ELF-1 (cell line): ENCODE data around the gene DOCK2.
"Not testable (repeated sequence)": the region's sequence is repeated elsewhere in the genome, so short reads cannot be mapped to it uniquely, and the experiment has no call there.

Experiments
- DNase-seq: peaks from one replicate; pipeline ENCODE4 v3.0.0-alpha.2; 2016; ENCODE audit warnings: low read depth, low spot score

The DOCK2 gene

DNA sequence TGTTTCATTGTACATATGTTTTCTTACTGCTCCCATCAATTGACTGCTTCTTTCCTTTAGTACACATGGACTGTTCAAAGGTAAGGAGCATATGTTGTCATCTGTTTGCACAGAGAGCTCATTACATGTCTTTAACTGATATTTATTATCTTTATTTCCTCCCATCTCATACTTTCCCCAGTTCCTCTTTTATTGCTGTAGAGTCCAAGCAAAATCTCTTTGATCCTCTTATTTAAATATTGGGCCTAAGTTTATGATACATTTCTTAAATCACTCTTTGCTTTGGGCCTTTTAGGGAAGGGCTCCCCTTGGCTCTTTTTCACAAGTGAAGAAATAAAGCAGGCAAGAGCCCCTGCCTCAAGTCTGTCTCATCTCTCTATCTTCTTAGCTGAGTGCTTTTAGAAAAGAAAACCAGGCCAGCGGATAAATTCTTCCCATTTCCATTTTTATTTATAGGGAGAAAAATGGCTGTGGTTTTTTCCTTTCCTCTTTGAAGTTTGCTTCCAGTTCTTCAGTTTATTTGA is 152.4 kb downstream of the DOCK2 start:
- no peak for DNase-seq

DNA sequence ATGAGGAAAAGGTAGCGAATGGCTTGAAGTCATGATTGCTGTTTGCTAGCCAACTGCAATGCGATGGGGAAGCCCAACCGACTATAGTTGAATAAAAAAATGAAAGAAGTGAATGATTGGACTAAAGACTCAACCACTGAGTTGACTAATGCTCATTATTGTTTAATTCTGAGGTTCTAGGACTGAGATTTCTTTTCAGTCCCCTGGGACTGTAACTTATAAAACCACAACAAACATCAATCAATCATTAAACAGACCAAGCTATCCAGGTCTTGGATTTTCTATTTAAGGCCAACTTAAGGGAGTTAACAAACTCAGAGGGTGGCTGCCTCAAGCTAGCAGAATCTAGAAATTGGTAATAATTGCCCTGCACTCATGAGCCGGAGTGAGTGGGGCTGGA is 154.2 kb downstream of the DOCK2 start:
- no peak for DNase-seq

DNA sequence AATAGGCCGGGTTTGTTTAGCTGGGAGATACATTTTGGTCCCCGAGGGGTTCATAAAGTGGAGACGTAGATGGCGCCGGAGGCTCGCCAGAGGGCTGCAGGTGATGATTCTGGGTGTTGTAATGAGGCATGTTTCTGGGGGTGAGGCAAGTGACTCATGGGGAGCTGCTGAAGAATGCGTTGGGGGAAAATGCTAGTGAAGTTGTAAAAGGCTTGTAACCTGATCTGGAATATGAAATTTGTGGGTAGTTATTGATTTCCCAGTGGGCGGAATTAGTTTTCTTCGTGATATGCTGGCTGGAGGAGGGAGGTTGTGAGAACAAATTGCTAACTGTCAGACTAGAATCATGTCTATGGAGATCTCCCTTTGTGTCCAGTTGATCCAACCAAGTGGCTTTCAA is 158.3 kb downstream of the DOCK2 start:
- DNase-seq, result no peak

DNA sequence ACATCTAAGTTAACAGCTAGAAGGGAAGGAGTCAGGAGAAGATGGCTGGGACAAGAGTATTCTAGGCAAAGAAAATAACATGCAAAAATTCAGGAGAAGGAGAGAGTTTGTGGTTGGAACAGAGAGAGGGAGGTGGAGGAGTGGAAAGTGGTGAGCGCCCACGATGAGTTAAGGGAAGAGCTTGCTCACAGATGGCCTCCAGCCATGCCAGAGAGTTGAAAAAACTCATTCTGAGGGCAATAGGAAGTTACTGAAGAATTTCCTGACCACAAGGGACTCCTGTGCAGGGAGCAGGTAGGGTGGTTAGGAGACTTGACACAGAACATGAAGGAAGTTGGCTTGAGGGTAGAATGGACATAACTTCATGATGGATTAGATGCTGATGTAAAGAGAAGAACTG is 159.7 kb downstream of the DOCK2 start:
- no peak for DNase-seq

DNA sequence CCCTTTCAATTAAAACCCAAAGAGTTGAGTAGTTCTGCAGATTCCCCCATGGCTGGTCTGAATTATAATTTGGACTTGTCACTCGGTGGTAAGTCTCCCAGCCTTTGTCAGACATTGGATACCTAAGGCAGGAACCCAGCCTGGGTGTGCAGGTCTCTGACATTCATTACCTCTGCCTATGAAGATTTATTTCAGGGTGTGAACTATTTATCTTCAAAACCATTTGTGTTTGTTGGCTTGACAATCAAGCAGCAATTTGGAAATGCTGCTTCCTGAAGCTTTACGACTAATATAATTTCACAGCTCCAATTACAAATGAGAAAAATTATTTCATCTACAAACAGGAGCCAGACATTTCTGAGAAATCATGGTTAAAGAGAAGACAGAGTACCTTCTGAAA is 160.5 kb downstream of the DOCK2 start:
- no peak for DNase-seq

DNA sequence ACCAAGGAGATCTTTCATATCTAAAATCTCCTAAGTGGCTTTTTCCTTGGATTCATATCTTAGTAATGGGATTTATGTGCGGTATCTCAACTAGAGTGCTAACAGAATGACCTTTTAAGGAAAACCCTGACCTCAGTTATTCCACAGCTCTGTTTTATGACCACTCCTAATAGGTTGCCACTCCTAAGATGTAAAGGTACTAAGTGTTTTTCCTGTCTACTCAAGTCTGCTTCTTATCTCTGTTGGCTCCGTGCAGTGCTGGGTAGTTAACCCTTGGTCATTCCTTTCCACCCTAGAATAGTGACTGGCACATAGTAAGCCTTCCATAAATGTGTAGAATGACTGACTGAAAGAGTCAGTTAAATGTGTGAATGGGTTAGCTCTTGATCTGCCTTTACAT is 161.4 kb downstream of the DOCK2 start:
- no peak for DNase-seq

DNA sequence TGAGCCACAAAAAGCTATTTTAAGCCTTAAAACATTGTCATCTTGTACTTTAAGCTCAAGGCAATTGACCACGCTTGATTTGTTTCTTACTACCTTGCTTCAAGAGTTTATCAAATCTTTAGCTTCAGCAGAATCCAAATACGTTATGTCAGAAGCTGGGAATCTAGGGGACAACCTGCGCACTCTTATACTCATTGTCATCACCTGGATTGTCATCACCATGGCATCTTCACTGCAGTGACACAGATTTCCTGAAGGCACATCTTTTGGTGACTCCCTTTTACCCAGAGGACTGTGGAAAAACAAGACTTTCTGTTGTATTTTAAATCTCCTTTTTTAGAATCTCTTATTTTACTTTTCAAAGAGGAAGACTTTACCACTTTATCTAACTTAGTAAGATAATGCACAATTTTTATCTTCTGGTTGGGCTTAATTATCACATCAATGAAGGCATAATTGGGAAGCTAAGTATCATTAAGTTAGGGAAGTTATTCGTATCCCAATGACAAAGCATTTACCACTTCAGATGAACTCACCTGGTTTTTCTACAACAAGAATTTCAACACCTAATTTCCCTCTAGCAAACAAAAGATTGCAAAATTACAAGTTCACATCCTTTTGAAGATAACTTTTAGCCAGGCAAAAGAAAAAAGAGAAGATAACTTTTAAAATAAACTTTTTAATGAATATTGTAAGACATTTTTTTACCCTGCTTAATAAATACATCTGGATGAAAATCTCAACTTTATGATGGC is 162.0 kb downstream of the DOCK2 start:
- no peak for DNase-seq

DNA sequence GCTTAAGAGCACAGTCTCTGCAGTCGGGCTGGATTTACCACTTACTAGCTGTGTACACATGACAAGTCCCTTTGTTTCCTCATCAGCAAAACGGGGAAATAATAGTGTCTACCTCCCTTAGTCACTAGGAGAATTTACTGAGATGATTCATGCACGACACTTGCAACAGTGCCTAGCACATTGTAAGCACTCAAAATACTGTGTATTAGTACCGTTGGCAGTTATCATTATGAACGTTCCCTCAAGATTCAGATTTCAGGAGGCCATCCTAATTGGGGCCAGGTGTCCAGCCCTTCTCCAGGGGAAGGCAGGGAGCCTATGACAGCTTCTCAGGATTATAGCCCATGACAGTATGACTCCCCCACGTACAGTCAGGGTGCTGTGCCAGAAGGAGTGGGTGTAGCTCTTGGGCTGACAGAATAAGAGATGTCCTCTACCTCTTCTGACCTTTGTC is 164.3 kb downstream of the DOCK2 start:
- no peak for DNase-seq

DNA sequence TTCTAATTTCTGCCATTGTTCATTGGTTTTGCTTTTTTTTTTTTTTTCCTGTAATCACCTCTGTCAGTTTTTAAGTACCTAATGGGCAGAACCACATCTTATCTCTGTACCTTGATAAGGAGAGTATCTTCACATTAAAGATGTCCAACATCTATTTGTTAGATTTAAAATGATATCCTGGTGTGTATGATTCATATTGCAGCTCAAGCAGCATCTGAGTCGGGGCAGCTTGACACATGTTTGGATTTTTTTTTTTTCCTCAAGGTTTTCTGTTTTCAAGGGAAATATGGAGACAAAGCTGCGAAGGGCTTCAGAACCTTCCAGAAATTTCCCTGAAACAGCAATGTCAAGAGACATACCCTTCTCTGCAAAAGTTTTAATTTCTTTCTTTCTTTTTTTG is 164.7 kb downstream of the DOCK2 start:
- no peak for DNase-seq

DNA sequence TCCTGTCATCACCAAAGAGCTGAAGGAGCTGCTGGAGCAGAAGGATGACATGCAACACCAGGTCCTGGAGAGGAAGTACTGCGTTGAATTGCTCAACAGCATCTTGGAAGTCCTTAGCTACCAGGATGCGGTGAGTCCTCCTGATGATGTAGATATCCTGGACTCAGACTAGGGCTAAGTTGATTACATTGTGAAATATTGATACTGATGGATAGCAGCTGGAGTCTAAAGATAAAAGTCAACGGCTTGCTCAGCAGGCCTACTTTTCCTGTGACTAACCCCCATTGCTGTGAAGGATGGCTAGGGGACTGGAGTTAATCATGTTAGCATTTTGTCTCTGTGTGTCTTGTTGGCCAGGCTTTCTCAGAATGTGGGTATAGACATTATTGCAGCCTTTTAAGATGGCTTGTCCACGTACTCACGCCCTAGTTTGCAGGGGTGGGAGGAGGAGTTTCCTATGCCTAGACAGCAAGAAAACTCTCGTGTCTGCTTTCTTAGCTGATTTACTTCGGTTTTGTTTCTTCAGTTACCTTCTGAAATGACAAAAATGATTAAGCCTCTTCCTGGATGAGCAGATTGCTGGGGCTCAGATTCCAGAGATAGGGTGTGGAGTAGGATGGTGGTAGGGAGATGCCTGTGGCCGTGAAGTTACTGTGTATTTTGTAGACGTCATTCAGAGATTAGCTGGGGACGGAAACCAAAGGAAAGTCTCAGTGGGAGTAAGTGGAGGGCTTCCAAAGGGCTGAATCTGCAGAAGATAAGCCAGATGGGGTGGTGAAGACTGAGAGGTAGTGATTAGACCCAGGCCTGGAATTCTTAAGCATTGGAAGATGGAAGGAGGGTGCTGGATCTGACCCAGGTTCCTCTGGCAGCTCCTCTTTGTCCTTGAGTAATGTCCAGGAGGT is 166.3 kb downstream of the DOCK2 start:
- DNase-seq, result peak; percentile 10

DNA sequence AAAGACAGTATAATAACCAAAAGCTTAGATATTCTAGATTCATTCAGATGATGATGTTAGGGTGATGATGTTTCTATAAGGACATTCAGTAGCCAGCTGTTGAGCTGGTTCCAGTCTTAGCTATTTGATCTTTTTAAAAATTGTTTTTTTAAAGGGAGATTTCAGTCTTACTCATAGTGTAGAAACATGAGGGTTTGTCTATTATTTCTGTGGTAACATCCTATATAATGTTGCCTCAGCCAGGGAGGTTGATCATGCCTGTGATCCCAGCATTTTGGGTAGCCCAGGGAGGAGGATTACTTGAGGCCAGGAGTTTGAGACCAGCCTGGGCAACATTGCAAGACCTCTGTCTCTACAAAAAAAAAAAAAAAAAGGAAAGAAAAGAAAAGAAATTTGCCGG is 167.8 kb downstream of the DOCK2 start:
- no peak for DNase-seq

DNA sequence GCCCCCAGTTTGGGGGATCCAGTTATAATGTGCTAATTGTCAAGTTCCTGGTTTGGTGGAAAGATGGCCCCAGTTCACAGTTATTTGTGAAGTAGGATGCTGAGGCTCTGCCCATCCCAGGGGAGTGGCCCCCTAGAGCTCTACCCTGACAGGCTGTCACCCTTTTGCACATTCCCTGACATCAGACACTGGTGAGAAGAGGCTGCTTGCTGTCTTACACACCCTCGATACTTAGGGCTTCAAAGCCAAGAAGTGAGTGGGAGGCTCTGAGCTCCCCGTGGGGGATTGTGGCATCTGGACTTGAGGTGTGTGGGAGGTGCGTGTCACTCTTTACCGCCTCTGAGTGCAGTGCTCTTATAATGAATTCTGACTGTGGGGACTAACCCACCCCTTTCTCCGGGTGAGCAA is 168.5 kb downstream of the DOCK2 start:
- DNase-seq, result peak; percentile 9

DNA sequence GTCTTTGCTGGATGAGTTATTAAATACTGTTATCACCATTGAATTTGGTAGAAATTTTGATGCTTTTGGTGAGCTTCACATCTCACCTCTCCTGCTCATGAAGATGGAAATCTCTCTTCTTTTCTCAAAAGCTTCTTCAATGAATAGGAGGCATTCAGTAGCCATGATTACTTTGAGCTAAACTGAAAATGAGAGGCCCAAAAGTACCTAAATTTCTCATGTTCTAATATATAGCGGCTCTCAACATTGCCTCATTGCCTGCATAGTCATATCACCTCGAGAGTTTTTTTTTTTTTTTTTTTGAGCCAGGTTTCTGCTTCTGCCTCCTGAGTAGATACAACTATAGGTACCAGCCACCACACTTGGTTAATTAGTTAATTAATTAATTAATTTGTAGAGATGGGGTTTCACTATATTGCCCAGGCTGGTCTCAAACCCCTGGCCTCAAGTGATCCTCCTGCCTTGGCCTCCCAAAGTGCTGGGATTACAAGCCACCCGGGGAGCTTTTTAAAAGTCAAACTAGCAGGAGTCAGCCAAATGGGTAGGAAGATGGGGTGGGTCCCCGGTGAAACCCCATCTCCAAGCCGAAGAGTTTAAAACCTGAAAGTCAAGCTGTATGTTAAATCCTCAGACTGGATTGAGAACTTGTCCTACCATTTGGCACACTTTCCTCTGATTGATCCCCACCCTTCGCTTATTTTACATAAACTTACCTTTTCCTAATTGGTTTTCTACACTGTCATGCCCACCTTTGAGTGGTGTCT is 169.0 kb downstream of the DOCK2 start:
- no peak for DNase-seq

DNA sequence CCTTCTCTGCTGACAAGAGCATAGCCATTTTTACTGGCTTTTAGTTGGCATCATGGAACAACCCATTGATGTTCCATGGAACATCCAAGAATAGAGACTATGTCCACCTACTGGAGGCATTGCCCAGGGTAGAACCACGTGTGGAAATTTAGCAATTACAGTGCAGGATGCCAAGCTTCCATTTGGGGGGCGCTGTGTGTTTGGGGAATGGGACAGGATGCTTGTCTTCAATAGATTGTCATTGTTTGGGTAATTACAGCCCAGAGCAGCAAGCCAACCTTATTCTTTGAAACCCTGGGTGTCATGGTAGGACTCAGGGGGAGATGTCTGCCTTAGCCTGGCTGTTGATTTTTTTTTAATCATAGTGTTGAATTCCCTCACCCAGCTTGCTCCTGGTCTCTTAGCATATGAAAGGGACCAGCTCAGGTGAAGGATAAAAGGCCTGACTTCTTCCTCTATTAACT is 171.1 kb downstream of the DOCK2 start:
- peak; percentile 73 for DNase-seq

DNA sequence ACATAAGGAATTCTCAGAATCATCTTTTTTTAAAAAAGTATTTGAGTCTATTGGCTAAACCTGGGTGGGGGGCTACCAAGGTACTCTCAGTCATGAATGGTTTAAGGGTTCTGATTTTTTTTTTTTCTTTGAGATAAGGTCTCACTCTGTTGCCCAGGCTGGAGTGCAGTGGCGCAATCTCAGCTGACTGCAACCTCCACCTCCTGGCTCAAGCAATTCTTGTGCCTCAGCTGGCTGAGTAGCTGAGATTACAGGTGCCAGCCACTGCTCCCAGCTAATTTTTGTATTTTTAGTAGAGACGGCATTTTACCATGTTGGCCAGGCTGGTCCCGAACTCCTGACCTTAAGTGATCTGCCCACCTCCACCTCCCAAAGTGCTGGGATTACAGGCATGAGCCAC is 171.8 kb downstream of the DOCK2 start:
- DNase-seq, result not testable (repeated sequence)

DNA sequence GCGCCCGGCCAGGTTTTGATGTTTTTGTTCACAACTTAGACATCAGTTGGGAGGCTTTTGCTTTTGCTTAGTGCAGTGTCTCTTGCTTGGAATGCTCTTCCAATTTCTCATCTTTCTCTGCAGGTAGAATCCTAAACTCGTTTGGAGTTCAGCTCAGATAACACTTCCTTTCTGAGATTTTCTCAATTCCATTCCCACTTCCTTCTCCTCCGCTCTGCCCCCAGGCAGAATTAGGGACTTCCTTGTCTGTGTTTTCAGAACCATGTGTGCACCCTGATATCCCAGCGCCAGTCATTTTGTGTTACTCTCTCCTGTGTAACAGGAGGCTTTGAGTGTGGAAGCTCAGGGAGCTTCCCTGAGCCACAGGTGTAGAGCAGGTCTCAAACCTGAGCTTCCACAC is 172.2 kb downstream of the DOCK2 start:
- no peak for DNase-seq

DNA sequence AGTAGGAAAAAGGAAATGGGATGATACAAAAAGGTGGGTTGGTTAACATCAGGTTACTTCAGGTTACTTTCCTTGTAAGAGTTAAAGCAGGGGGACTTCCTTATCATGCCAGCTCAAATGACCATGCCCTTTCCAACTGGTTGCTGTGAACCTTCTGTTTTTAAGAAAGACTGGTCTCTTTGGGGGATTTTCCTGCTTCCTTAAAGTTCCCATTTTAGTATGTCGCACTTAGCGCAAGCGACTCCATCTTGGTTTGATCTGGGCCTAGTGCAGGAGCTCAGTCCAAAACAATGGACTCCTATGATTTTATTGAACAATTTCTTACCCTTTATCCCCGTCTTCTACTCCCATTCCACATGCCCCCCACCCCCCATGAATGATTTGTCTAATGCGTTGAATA is 173.4 kb downstream of the DOCK2 start:
- DNase-seq, result no peak

DNA sequence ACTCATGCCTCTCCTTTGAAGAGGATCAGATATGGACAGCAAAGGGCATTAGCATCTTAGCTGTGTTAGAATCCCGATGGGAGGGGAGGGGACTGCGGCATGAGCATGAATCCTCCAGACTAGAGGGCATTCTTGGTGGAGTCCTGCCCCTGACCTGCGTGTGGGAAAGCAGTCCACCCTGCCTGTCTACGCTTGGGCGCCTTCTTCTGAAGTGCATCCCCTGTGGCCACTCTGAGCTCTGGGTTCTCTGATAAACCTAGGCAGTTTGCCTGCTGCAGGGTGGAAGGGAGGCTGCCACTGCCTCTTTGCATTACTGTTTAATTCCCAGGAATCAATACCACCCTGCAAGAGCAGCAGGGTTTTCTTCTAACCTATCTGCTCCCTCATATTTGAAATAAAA is 173.9 kb downstream of the DOCK2 start:
- DNase-seq, result no peak

DNA sequence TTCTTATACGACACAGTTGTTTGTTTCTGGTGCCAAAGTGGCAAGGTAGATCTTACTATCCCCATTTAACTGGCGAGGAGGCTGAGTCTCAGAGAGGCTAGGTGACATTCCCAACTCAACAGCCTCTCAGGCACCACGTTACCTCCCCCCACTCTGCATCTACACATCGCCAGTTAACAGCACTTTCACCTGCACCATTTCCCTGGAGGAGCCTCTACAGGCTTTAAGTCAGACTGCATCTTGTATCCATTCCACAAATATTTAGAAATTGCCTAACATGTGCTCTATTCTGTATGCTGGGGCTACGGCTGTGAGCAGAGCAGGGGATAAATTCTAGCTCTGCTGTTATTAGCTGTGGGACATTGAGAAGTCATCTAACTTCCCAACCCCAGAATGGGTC is 174.6 kb downstream of the DOCK2 start:
- DNase-seq, result no peak

DNA sequence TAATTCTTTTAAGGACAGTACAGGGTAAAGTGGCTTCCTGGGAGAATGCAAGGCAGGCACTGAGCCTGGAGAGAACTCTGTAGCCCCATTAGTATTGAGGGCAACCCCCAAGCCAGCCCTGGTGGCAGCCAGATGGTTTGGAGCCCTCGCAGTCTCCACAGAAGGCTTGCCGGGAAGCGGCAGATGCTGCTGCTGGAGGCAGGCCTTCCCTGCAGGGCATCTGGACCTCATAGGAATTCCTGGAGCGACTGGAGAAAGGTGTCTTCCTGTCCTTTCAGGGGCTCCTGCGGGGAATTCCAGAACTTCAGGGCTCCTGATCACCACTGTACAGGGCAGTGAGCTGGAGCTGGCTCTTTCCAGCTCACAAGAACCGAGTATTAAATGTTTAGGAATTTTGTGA is 175.7 kb downstream of the DOCK2 start:
- peak; percentile 71 for DNase-seq

DNA sequence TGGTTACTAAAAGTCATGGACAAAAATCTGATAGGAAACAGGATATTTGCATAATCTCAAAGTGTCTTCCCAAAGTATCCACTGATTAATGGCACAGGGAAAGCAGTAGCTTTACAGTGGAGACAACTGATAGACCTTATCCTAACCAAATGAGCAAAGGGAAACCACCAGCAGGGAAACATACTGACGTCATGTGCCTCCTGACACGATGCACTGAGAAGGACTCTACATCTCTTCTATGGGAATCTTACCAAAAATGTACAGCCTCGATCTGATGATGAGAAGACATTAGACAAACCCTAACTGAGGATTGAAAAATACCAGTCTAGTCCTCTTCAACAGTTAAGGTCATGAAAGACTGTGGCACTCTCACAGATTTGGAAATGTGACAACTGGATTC is 177.0 kb downstream of the DOCK2 start:
- no peak for DNase-seq

DNA sequence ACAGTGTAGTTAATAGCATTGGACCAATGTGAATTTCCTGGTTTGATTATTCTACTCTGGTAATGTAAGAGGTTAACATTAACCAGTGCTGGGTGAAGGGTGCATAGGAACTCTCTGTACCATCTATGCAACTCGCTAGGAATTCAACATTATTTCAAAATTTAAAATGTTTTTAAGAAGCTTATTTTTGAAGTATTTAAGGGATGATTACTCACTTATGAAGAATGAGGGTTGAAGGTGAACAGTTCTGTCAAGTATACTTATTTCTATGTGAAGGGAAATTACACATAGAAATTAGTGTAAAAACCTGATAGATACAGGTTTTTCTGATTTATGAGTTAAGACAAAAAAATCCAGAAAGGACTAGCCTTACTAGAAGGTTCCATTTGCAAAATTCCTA is 177.4 kb downstream of the DOCK2 start:
- no peak for DNase-seq
